ENCODE data around the gene SMIM1.

SMIM1 gene

DNA sequence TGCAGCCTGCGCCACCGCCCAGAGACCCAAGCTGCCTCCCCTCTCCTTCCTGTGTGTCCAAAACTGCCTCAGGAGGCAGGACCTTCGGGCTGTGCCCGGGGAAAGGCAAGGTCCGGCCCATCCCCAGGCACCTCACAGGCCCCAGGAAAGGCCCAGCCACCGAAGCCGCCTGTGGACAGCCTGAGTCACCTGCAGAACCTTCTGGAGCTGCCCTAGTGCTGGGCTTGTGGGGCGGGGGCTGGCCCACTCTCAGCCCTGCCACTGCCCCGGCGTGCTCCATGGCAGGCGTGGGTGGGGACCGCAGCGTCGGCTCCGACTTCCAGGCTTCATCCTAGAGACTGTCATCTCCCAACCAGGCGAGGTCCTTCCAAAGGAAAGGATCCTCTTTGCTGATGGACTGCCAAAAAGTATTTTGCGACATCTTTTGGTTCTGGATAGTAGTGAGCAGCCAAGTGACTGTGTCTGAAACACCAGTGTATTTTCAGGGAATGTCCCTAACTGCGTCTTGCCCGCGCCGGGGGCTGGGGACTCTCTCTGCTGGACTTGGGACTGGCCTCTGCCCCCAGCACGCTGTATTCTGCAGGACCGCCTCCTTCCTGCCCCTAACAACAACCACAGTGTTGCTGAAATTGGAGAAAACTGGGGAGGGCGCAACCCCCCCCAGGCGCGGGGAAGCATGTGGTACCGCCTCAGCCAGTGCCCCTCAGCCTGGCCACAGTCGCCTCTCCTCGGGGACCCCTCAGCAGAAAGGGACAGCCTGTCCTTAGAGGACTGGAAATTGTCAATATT is 39.3 kb upstream of the SMIM1 start:
- no peak for FAIRE-seq
- no peak for DNase-seq (ENCODE audit: insufficient read length, low spot score)
- TF ChIP-seq POLR2A (IDR thresholded peaks at IDR 0.05; ENCODE audit: low read depth, low read length): no peak

DNA sequence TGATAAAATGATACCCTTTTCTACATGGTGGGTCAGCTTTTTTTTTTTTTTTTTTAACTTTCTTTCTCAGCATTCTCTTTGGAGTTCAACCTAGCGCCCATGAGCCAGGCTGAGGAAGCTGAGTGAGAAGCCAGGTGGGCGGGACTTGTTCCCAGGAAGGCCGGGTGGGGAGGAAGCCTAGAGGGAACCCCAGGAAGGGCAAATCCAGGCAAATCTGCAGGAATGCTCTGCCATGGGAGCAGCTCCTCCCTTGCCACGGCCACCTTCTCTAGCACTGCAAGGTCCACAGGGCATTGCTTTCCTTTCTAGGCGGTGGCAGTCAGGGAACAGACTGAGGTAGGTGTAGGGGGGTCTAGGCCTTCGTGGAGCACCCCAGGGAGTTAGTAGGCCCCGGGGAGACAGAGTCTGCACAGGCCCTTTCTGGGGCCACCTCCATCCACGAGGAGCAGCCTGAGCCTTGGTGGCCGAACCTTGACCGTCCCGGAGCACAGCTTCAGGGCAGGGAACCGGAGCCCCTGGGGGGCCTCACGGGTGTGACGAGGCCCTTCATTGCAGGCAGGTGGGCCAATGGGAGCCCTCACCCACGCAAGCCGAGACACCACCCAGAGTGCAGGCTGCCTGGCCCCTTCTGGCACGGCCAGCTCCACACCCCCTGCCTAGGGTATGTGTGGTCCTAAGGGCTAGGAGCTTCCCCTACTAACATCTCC is 38.5 kb upstream of the SMIM1 start:
- no peak for DNase-seq (ENCODE audit: insufficient read length, low spot score)
- TF ChIP-seq POLR2A (IDR thresholded peaks at IDR 0.05; ENCODE audit: low read depth, low read length): no peak
- no peak for FAIRE-seq

DNA sequence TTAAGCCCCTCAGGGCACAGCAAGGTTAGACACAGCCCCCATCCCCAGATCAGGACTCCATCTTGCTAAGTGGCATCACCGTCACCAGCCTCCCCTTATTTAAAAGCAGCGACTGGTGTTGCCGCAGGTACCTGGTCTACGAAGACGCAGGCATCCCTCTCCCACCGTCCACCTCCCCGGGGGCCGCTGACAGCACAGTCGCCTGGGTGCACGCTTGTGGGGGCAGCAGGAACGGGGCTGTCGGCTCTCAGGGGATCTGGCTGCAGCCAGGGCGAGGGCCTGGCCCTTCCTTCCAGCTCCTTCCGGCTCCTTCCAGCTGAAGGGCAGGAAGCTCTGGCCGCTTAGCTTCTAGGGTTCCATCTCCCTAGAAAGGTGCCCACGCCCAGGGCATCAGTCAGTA is 37.9 kb upstream of the SMIM1 start:
- FAIRE-seq (no peak), DNase-seq (ENCODE audit: insufficient read length, low spot score) (no peak)
- no peak for TF ChIP-seq POLR2A (IDR thresholded peaks at IDR 0.05; ENCODE audit: low read depth, low read length)

DNA sequence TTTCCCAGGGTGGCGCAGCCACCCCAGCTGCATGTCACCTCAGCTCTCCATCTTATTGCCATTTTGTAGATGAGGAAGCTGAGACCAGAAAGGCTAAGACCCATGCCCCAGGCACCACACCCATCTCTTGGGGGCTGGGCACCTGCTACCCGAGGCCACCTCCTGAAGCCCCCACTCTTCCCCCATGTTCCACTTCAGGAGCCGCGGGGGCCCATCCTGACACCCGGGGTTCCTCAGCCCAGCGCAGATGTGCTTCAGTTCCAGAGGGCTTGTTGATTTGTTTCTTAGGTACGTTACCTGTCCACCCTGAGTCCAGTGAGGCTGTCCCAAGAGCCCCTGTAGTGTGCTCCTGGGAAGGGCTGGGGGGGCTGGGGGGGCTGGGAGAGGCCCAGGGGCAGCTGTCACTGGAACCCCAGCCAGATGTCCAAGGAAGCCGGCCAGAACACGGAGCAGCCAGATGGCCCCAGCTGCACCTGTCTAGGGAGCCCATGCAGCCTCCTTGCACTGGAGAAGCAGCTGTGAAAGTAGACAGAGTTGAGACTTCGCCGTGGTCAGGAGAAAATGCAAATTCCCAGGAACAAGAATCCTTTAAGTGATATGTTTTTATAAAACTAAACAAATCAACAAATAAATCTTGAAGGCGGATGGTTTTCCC is 37.4 kb upstream of the SMIM1 start:
- no peak for FAIRE-seq

DNA sequence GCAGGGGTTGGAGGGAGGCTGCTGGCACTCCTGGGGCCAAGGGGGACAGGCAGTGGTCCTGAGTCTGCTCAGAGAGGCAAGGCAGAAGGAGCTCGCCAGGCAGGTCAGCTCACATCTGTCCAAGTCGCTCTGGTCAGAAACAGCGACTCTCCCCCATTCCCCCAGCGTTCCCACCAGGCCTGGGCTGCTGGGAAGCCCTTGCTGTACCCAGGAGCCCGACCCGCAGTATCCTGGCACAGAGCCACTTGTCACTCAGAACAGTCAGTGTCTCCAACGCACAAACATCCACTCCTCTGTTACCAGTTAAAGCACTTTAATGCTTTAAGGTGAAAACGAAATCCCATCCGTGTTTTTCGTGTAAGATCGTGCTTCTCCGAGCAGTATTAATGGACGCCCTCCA is 36.9 kb upstream of the SMIM1 start:
- no peak for TF ChIP-seq POLR2A (IDR thresholded peaks at IDR 0.05; ENCODE audit: low read depth, low read length)
- FAIRE-seq (no peak), DNase-seq (ENCODE audit: insufficient read length, low spot score) (no peak)

More for the DNA sequence above, 37.4 kb upstream of the SMIM1 start:
- DNase-seq (ENCODE audit: insufficient read length, low spot score): no peak
- no peak for TF ChIP-seq POLR2A (IDR thresholded peaks at IDR 0.05; ENCODE audit: low read depth, low read length)

DNA sequence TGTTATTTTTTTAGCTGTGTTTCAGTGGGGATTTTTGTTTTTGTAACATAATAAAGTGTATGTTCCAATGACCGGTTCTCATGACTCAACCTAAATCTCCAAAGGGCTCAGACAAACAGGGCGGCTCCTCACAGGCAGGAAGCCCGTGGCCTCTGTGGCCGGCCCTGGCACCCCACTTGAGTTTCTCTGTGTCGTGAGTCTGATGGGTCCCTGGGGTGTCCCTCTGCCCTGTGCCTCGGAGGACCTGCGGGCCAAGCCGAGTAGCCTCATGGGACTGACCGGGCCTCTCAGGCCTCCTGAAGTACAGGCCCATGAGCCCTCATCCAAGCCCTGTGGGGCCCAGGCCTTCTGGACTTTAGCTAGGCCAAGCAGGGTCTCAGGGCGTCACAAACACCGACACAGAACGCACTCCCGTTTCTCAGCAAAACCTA is 36.4 kb upstream of the SMIM1 start:
- DNase-seq (ENCODE audit: insufficient read length, low spot score): no peak
- TF ChIP-seq POLR2A (IDR thresholded peaks at IDR 0.05; ENCODE audit: low read depth, low read length): no peak
- no peak for FAIRE-seq

DNA sequence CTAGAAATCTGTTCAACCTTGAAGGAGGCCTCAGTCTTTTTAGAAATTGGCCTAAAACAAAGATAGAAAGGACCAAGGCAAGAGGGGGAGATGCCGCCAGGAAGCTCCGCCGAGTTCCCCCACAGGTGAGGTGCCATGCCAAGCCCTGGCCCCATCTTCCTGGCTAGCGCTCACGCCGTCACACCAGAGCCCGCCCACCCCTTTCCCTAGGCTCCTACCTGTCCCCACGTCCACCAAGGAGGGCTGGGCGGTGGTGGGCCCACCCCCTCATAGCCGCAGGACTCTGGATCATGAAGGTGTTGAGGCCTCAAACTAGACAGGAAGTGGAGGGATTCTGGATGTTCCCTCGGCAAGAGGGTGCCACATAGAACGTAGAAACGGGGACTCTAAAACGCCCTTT is 35.8 kb upstream of the SMIM1 start:
- no peak for TF ChIP-seq POLR2A (IDR thresholded peaks at IDR 0.05; ENCODE audit: low read depth, low read length)
- DNase-seq (ENCODE audit: insufficient read length, low spot score) (no peak), FAIRE-seq (no peak)

DNA sequence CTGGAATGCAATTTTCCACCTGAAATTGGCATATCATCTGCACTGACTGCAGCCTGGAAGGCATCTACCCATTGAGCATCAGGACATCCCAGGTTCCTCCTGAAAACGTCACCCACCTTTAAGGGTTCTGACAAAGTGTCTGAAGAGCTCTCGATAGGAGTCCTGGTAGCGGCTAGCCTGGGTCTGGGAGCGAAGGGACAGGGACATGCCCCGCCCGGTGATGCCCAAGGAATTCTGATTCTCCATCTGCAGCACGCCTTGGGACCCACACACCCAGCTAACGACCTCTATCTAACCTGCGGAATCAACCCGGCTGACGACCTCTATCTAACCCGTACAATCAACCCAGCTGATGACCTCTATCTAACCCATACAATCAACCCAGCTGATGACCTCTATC is 33.6 kb upstream of the SMIM1 start:
- DNase-seq (ENCODE audit: insufficient read length, low spot score): no peak
- no peak for TF ChIP-seq POLR2A (IDR thresholded peaks at IDR 0.05; ENCODE audit: low read depth, low read length)
- FAIRE-seq: no peak

DNA sequence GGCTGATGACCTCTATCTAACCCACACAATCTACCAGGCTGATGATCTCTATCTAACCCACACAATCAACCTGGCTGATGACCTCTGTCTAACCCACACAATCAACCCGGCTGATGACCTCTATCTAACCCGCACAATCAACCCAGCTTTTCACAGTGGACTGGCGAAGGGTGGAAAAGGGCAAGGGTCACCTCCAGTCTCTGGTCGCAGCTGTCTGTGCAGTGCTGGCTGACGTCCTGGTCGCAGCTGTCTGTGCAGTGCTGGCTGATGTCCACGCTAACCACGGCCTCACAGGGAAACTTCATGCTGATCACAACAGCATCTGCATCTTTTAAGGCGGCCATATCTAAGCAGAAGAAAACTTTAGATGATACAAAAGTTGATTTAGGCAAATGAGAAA is 32.5 kb upstream of the SMIM1 start:
- DNase-seq (ENCODE audit: insufficient read length, low spot score) (no peak), FAIRE-seq (no peak)
- no peak for TF ChIP-seq POLR2A (IDR thresholded peaks at IDR 0.05; ENCODE audit: low read depth, low read length)

DNA sequence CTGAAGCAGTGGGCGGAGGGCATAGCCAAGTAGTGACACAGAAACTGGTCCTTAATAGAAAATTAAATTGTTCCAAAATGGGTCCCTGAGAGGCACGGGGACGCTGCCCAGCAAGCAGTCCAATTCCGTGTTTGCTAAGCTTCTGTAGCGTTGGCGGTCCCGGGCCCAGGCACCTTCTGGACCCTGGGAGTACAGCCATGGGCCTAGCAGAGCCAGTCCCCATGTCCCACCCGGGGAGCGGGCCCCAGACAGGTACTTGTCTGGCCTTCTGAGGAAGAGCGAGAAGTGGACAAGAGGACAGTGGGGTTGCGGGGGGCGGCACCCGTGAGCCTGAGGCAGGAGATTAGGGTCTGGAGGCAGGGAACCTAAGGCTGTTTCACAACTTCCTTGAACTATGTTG is 31.8 kb upstream of the SMIM1 start:
- no peak for DNase-seq (ENCODE audit: insufficient read length, low spot score)
- TF ChIP-seq POLR2A (IDR thresholded peaks at IDR 0.05; ENCODE audit: low read depth, low read length): no peak
- no peak for FAIRE-seq

DNA sequence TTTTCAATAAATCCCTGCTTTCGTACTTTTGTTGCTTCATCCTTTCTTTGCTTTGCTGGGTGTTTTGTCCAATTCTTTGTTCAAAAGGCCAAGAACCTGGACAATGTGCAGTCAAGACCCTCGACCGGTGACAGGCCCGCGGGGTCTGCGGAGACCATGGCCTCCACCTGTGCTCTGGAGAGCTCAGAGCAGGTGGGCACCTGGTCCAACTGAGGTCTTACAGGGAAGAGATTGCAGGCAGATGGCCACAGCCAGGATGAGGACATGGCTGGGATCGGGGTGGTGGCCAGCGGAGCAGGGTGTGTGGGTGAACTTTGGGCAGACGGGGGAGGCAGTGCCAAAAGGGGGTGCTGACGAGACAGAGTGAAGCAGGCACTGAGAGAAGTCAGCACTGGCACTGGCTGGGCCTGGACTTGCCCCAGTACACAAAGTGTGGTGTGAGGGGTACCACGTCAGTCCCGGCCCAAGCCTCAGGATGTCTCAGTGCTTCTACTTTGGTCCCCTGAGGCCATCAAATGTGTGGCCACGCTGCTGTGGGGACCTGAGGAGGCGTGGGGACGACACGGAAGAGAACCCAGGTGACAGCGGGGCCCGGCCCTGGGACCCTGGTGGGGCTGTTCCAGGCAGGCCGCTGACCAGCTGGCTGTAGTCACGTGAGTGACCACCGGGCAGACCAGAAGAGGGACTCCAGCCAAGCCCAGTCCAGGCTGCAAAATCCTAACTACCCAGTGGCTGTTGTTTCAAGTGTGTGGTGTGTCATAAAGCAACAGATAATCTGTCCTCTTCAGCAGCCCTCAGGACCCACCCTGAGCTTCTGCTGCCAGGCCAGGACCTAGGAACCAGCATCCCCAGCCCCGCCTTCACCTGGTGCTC is 30.7 kb upstream of the SMIM1 start:
- TF ChIP-seq POLR2A (IDR thresholded peaks at IDR 0.05; ENCODE audit: low read depth, low read length): no peak
- DNase-seq (ENCODE audit: insufficient read length, low spot score) (no peak), FAIRE-seq (no peak)

DNA sequence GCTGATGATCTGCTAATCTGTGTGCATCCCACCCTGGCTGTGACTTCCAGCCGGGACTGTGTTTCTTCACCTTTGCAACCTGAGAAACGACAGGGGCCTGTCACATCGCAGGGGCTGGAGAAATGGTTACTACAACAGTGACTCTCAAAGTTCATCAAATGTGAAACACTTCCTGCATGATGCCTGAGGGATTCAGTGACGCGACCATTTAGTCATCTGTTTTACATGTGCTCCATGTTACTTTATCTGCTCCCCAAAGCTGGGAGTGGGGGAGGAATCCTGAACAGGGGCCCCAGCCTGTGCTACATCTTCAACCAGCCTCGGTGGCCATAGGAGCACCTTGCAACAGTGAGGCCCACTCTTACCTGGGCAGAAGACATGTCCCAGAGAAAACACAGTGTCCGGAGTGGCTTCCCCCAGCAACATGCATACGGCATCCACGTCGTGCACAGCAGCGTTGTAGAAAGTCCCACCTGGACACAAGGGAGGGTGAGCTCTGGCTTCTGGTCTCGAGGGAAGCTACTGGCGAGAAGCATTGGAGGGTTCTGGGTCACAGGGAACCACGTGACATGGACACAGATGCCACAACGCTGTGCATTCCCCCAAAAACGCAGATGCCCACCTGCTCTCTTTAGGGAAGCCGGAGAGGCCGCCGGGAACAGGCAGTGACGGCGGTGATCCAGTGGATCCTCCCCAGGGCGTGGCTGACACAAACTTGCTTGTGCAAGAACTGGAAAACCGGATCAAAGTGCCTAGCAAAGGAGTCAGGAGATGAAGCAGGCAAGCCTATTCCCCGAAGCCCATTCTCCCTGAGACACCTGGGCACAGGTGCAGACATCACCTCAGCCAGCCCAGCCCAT is 29.9 kb upstream of the SMIM1 start:
- no peak for TF ChIP-seq POLR2A (IDR thresholded peaks at IDR 0.05; ENCODE audit: low read depth, low read length)
- DNase-seq (ENCODE audit: insufficient read length, low spot score) (no peak), FAIRE-seq (no peak)

DNA sequence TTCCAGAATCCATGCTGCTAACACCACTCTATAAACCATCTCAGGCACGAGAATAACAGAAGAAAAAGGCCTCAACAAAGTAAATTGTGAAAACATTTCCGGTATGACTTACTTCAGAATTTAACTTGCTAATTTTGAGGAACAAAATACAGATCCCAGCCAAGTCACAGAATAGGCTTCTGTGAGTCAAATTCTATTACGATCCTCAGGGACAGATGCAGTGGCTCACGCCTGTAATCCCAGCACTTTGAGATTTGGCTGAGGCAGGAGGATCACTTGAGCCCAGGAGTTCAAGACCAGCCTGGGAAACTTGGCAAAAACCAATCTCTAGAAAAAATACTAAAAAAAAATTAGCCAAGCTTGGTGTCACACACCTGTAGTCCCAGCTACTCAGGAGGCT is 29.1 kb upstream of the SMIM1 start:
- FAIRE-seq: no peak

More for the DNA sequence above, 29.1 kb upstream of the SMIM1 start:
- no peak for TF ChIP-seq POLR2A (IDR thresholded peaks at IDR 0.05; ENCODE audit: low read depth, low read length)
- no peak for DNase-seq (ENCODE audit: insufficient read length, low spot score)

Measured in H54 (cell line).